HL-60 (cell line): ENCODE results near the gene PLCB1.
A peak's percentile ranks its signal among the peaks of the same experiment; 100 is the strongest.

Experiments used
- DNase-seq, 2 experiments: peaks; one replicate each; pipeline ENCODE4 v3.0.0-alpha.2; 2010 to 2020; ENCODE audit warnings: low read depth in 1 of 2, low spot score in 1 of 2
- H3K27ac ChIP-seq: fragments of 250-450 bp; sonication (Bioruptor Pico); replicated peaks from 2 replicates; pipeline ENCODE4 v1.5.1; 2020; ENCODE audit warnings: mild to moderate bottlenecking, moderate library complexity
- H3K27me3 ChIP-seq: fragments of 250-450 bp; sonication (Bioruptor Pico); 2 replicates; pipeline ENCODE4 v1.5.1; 2021; ENCODE audit warnings: mild to moderate bottlenecking, moderate library complexity; ENCODE audit not compliant: insufficient read depth, poor library complexity, severe bottlenecking
- H3K4me3 ChIP-seq: replicated peaks from 2 replicates; pipeline ENCODE4 v1.5.1; 2011; ENCODE audit warnings: mild to moderate bottlenecking, control low read depth, low read length; ENCODE audit not compliant: insufficient read depth
- GABPA ChIP-seq: IDR thresholded peaks from 2 replicates; pipeline ENCODE4 v1.6.1; 2012; ENCODE audit warnings: low read depth
- POLR2AphosphoS5 ChIP-seq: IDR thresholded peaks from 2 replicates; pipeline ENCODE4 v1.6.1; 2012; ENCODE audit warnings: low read depth
- SPI1 ChIP-seq: IDR thresholded peaks from 2 replicates; pipeline ENCODE4 v1.6.1; 2012; ENCODE audit warnings: low read depth, mild to moderate bottlenecking, borderline replicate concordance
- TF ChIP-seq, protein P1 (sequence below): IDR thresholded peaks from 2 replicates; pipeline ENCODE4 v1.6.1; 2012; ENCODE audit warnings: low read depth; ENCODE audit not compliant: insufficient replicate concordance
- TF ChIP-seq, protein P2 (sequence below): IDR thresholded peaks from one replicate; pipeline ENCODE4 v1.5.1; 2011; ENCODE audit warnings: low read length, control low read depth, inconsistent platforms; ENCODE audit not compliant: insufficient read depth

The PLCB1 gene

DNA sequence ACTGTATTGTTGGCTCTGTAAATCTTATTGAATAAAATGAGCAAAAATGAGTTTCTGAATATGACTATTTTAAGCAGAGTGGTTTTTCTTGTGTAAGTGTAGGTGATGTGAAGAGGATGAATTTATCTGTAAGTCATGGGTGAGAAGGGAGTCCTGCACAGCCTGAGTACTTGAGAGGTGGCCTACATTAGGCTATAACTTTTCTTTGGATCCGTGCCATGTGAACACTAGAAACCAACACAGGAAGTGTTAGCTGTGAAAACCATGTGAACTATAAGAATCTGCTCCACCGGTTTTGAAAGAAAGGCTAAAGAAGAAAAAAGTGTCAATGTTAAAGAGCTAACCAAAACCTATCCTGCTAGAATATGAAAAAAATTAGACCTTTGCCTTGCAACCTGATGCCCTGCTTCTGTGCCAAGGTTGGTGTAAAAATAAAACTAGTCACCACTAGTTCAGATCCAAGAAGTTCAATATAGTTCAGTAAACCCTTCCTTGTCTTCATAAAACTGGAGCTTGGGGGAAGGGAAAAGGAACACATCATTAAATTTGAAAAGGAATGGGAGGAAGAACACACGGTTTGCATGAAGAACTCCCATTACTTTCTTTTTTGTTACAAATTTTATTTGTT lies 21.3 kb downstream of the PLCB1 start:
- TF ChIP-seq, protein P1, sequence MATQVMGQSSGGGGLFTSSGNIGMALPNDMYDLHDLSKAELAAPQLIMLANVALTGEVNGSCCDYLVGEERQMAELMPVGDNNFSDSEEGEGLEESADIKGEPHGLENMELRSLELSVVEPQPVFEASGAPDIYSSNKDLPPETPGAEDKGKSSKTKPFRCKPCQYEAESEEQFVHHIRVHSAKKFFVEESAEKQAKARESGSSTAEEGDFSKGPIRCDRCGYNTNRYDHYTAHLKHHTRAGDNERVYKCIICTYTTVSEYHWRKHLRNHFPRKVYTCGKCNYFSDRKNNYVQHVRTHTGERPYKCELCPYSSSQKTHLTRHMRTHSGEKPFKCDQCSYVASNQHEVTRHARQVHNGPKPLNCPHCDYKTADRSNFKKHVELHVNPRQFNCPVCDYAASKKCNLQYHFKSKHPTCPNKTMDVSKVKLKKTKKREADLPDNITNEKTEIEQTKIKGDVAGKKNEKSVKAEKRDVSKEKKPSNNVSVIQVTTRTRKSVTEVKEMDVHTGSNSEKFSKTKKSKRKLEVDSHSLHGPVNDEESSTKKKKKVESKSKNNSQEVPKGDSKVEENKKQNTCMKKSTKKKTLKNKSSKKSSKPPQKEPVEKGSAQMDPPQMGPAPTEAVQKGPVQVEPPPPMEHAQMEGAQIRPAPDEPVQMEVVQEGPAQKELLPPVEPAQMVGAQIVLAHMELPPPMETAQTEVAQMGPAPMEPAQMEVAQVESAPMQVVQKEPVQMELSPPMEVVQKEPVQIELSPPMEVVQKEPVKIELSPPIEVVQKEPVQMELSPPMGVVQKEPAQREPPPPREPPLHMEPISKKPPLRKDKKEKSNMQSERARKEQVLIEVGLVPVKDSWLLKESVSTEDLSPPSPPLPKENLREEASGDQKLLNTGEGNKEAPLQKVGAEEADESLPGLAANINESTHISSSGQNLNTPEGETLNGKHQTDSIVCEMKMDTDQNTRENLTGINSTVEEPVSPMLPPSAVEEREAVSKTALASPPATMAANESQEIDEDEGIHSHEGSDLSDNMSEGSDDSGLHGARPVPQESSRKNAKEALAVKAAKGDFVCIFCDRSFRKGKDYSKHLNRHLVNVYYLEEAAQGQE: no peak
- TF ChIP-seq SPI1 (no peak), POLR2AphosphoS5 (no peak)
- Histone ChIP-seq H3K27me3 (no peaks in the 10 kb centered on the region), H3K4me3 (no peak overlapping the region), H3K27ac (peak overlapping the region; percentile 47)
- DNase-seq: peak in 1 of 2 experiments; percentile 49

DNA sequence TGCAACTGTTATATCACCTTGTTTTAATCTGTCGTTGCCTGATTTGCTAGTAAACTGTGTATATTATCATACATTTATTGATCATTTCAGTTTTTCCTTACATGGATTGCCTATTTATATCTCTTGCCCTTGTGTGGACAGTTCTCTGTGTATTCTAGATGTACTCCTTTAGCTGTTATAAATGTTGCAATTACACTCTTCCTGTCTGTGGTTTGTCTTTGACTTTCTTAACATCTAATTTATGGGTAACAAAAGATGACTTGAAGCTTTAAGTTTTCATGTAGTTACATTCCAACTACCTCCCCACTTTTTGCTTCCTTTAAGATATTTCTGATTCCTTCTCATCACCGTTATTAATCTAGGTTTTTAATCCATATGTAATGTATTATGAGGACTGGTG lies 22.6 kb downstream of the PLCB1 start:
- Histone ChIP-seq H3K4me3 (no peak overlapping the region), H3K27ac (peak overlapping the region; percentile 47), H3K27me3 (no peaks in the 10 kb centered on the region)
- DNase-seq: peak in 1 of 2 experiments; percentile 25
- TF ChIP-seq, protein P2, sequence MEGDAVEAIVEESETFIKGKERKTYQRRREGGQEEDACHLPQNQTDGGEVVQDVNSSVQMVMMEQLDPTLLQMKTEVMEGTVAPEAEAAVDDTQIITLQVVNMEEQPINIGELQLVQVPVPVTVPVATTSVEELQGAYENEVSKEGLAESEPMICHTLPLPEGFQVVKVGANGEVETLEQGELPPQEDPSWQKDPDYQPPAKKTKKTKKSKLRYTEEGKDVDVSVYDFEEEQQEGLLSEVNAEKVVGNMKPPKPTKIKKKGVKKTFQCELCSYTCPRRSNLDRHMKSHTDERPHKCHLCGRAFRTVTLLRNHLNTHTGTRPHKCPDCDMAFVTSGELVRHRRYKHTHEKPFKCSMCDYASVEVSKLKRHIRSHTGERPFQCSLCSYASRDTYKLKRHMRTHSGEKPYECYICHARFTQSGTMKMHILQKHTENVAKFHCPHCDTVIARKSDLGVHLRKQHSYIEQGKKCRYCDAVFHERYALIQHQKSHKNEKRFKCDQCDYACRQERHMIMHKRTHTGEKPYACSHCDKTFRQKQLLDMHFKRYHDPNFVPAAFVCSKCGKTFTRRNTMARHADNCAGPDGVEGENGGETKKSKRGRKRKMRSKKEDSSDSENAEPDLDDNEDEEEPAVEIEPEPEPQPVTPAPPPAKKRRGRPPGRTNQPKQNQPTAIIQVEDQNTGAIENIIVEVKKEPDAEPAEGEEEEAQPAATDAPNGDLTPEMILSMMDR: no peak
- peak; percentile 45; the same call in 1 of the 2 replicates for TF ChIP-seq SPI1

DNA sequence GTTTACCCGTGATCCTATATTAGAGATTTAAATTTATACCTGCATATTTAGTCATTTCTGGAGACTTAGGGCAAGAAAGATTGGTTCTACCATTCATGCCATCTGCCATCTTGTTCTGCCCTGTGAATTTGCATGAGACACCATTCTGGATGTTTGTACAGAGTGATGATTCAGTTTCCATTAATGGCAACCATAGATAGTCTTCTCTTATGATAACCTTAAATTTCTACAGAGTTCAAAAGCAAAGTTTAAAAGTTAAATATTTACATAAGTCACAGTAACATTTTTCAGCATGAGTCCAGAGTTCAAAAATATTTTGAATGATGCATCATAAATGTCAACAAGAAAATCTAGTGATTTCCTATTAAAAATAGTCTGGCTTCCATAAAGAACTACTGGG lies 23.2 kb downstream of the PLCB1 start:
- H3K27ac ChIP-seq: peak overlapping the region; percentile 47
- DNase-seq: no peak
- TF ChIP-seq GABPA: no peak
- no peak for TF ChIP-seq SPI1
- TF ChIP-seq, protein P2: no peak
- TF ChIP-seq, protein P1: no peak
- TF ChIP-seq POLR2AphosphoS5: no peak
- no peaks in the 10 kb centered on the region for H3K27me3 ChIP-seq
- H3K4me3 ChIP-seq: no peak overlapping the region

DNA sequence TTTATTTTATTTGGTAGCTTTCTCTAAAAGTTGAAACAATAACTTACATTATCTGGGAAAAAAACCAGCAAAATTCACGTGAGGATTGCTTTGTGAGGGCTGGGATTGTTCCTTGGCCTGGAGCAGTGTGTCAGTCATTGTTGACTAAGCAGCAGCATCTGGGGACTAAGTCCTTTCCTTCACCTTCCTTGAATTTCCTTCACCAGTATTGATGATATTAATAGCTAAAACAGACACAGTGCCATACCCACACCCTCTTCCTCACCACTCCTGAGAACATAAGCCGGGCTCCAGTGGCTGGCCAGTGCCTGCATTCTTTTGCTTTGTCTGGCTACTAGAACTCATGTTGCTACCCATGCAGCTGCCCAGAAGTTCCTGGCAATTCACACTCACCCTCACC lies 23.7 kb downstream of the PLCB1 start:
- no peak for DNase-seq
- TF ChIP-seq SPI1: no peak
- Histone ChIP-seq H3K4me3 (no peak overlapping the region), H3K27me3 (no peaks in the 10 kb centered on the region), H3K27ac (no peak overlapping the region)
